ENCODE data around the gene ISCA2. TPM values are rescaled to one million over a fixed set of nuclear protein-coding genes. Genes with fewer than 3 reads are reported as not detected.

ISCA2 gene
- total RNA-seq, 1 donor from 2014 or later = 37.2 TPM

GRCh38 chr14:74518221-74518620 is 24.7 kb downstream of the ISCA2 start:
- Mint-ChIP-seq H3K4me3 (ENCODE audit: low read depth) (no peak overlapping the region), H3K9me3 (ENCODE audit: low read depth) (no peaks in the 10 kb centered on the region), H3K4me1 (ENCODE audit: low read depth) (peaks cover 2% of the 10 kb centered on the region), H3K27ac (no peak overlapping the region), H3K36me3 (ENCODE audit: insufficient read depth) (no peaks in the 10 kb centered on the region), H3K27me3 (no peaks in the 10 kb centered on the region)
- no peak for TF ChIP-seq CTCF (IDR thresholded peaks at IDR 0.05; ENCODE audit: unreplicated experiment)
- no peak for DNase-seq (ENCODE audit: low spot score, unreplicated experiment)

- no peak for DNase-seq (ENCODE audit: low spot score, unreplicated experiment)
- H3K9me3 Mint-ChIP-seq (ENCODE audit: low read depth) = no peaks in the 10 kb centered on the region
- H3K36me3 Mint-ChIP-seq (ENCODE audit: insufficient read depth) = no peaks in the 10 kb centered on the region
Observed at GRCh38 chr14:74519316-74520074, 25.9 kb downstream of the ISCA2 start.

GRCh38 chr14:74521756-74522155 is 28.2 kb downstream of the ISCA2 start:
- Mint-ChIP-seq H3K4me1 (ENCODE audit: low read depth) (no peaks in the 10 kb centered on the region), H3K36me3 (ENCODE audit: insufficient read depth) (no peaks in the 10 kb centered on the region), H3K27ac (no peak overlapping the region), H3K27me3 (peaks cover 6% of the 10 kb centered on the region), H3K9me3 (ENCODE audit: low read depth) (no peaks in the 10 kb centered on the region), H3K4me3 (ENCODE audit: low read depth) (no peak overlapping the region)
- no peak for TF ChIP-seq CTCF (IDR thresholded peaks at IDR 0.05; ENCODE audit: unreplicated experiment)
- DNase-seq (ENCODE audit: low spot score, unreplicated experiment) = no peak

More at GRCh38 chr14:74519316-74520074, 25.9 kb downstream of the ISCA2 start:
- Mint-ChIP-seq H3K27ac (no peak overlapping the region), H3K4me3 (ENCODE audit: low read depth) (no peak overlapping the region), H3K4me1 (ENCODE audit: low read depth) (peaks cover 2% of the 10 kb centered on the region), H3K27me3 (no peaks in the 10 kb centered on the region)
- TF ChIP-seq CTCF (IDR thresholded peaks at IDR 0.05; ENCODE audit: unreplicated experiment) = no peak

GRCh38 chr14:74522740-74523139 is 29.2 kb downstream of the ISCA2 start:
- Mint-ChIP-seq H3K36me3 (ENCODE audit: insufficient read depth) (no peaks in the 10 kb centered on the region), H3K4me1 (ENCODE audit: low read depth) (no peaks in the 10 kb centered on the region), H3K4me3 (ENCODE audit: low read depth) (no peak overlapping the region), H3K27ac (no peak overlapping the region), H3K9me3 (ENCODE audit: low read depth) (no peaks in the 10 kb centered on the region), H3K27me3 (peaks cover 6% of the 10 kb centered on the region)
- DNase-seq (ENCODE audit: low spot score, unreplicated experiment) = no peak
- TF ChIP-seq CTCF (IDR thresholded peaks at IDR 0.05; ENCODE audit: unreplicated experiment) = no peak

GRCh38 chr14:74524076-74524811 is 30.7 kb downstream of the ISCA2 start:
- Mint-ChIP-seq H3K27me3 (peaks cover 6% of the 10 kb centered on the region), H3K9me3 (ENCODE audit: low read depth) (no peaks in the 10 kb centered on the region), H3K36me3 (ENCODE audit: insufficient read depth) (no peaks in the 10 kb centered on the region), H3K4me1 (ENCODE audit: low read depth) (no peaks in the 10 kb centered on the region), H3K27ac (no peak overlapping the region), H3K4me3 (ENCODE audit: low read depth) (no peak overlapping the region)
- DNase-seq (ENCODE audit: low spot score, unreplicated experiment) = no peak
- TF ChIP-seq CTCF (IDR thresholded peaks at IDR 0.05; ENCODE audit: unreplicated experiment) = no peak
